ENCODE results near the gene TMEM270.

TMEM270 gene

DNA sequence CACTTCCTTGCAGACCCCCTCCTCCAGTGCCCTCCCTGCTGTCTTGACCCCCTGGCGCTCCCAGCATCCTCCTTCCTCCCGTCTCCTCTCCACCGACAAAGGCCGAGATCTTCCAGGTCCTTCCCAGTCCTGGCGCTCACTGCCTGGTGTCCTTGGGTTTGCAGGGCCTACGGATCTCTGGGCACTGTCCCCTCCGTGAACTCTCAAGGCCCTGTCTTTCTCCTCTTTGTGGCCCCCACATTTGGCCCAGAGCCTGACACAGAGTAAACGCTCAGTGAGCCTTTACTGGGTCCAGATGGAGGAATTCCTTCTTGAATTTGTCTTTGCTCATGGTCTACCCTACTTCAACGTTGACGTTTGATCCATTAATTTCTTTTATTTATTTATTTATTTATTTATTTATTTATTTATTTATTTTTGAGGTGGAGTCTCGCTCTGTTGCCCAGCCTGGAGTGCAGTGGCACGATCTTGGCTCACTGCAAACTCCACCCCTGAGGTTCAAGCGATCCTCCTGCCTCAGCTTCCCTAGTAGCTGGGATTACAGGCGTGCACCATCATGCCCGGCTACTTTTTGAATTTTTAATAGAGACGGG lies 29.7 kb downstream of the TMEM270 start:
- no peak for DNase-seq

DNA sequence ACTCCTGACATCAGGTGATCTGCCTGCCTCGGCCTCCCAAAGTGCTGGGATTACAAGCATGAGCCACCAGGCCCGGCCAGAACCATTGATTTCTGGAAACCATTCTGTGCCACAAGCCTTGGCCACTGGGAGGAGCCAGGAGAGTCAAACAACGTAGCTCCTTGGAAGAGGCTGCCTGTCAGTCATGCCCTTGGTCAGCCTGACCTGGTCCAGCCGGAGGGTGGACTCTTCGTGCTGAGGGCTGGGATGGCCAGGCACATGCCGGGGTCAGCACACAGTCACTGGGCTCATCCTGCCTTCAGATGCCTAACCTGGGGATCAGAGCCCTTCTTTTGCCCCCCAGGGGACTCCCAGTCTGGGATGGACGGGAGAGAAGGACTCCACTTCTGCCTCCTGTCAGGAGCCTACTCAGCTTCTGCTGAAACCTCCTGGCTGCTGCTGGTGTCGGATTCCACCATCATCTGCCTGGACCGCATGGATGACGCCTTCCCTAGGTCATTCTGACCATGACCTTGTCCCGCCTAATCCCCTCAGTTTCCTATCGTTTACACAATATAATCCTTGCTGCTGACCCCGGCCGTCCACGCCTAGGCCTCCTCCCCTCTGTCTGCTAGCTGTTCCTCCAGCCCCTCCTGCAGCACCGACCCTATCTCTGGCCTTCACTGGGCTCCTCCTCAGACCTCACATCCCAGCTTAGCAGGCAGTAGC lies 30.4 kb downstream of the TMEM270 start:
- no peak for DNase-seq

DNA sequence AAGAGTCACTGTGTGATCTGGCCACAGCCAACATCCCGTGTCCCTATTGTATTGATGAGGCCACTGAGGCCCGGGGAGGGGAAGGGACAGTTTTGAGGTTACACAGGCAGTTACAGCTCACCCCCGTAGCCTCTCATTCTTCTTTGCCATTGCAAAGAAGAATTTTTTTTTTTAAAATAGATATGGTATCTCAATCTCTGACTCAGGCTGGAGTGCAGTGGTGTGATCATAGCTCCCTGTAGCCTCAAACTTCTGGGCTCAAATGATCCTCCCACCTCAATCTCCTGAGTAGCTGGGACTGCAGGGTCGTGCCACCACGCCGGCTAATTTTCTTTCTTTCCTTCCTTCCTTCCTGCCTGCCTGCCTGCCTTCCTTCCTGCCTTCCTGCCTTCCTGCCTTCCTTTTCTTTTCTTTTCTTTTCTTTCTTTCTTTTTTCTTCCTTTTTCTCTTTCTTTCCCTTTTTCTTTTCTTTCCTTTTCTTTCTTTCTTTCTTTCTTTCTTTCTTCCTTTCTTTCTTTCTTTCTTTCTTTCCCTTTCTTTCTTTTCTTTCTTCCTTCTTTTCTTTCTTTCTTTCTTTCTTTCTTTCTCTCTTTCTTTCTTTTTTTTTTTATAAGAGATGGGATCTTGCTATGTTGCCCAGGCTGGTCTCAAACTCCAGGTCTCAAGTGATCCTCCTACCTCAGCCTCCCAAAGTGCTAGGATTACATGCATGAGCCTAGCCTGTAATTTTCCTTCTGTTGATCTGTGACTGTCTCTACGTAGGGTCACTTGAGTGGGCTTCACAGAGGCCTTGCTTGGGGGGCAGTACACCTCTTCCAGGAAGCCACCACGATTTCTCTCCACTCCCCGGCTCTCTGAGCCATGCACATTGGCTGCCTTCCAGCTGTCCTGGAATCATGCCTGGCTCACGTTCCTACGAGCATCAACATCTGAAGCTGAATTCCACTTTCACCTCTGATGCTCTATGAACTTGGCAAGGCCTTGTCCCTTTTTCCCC lies 31.3 kb downstream of the TMEM270 start:
- DNase-seq = no peak

DNA sequence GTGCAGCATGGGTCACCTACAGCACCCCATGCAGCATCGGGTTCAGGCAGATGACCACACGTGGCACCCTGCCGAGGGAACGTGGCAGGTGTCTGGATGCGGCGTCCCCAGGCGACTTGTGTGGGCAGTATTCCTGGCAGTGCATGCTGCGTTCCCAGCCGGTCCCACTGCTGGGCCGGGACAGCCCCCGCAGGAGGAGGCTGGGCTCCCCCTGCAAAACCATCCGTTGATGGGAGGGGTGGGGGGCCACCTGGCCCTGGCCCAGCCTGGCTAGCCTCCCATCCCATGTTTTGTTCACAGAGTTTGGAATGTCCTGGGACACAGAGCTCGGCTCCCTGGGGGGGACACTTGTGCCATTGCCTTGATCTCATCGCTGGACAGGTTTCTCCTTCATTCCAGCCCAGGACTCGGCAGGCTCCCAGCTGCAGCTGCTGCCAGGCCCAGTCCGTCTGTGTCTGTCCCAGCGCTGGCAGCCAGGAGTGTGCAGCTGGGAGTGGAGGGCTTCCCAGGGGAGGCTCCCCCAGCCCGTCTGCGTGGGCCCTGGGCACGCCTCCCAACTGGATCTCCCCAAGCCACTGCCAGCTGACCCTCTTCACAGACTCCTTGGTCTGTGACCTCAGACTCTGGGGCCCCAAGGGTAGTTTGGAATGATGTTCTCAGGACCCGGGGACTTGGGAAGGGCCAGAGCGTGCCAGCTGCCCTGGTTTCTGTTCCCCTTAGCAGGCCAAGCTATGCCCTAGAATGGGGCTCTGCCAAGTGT lies 32.6 kb downstream of the TMEM270 start:
- DNase-seq = no peak

GRCh38 chr7:73894166-73894565 lies 33.2 kb downstream of the TMEM270 start:
- no peak for DNase-seq

- DNase-seq = no peak
These were observed 34.0 kb downstream of the TMEM270 start for GRCh38 chr7:73894733-73895551.

DNA sequence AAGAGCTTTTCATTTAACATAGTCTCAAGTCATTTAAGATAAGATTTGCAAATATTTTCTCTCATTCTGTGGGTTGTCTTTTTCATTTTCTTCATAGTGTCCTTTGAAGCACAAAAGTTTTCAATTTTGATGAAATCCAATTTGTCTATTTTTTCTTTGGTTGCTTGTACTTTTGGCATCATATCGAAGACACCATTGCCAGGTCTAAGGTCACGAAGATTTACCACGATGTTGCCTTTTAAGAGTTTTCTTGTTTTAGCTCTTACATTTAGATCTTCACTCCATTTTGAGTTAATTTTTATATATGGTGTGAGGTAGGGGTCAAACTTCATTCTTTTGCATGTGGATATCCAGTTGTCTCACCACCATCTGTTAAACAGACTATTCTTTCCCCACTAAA lies 34.7 kb downstream of the TMEM270 start:
- DNase-seq = no peak

GRCh38 chr7:73896454-73896853 lies 35.5 kb downstream of the TMEM270 start:
- DNase-seq = no peak

- DNase-seq = no peak
These were observed 38.8 kb downstream of the TMEM270 start for GRCh38 chr7:73899731-73900142.

- no peak for DNase-seq
These were observed 39.3 kb downstream of the TMEM270 start for GRCh38 chr7:73900286-73900685.

DNA sequence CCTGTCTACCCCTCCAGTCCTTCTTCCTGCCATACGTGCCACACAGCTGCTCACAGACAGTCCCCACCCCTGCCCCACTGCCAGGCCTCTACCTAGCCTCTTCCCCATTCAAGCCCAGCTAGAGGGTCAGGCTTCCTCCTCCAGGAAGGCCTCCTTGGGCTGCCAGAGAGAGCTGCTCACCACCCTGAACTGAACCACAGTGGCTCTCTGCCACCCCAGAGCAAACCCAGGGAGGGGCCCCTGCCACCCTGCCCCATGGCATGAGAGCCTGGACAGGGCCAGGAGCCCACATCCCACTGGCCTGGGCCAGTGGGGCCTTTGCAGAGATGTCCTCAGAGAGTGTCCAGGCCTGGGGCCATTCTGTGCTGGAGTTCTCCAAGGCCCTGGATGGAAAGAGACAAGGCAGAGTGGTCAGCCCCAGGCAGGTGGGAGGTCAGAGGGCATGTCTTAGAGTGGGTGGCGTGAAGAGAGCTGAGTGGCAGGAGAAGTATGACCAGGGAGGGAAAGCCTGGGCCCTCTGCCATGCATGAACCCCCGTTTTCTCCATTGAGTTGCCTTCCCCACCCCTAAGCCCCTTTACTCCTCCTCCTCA lies 40.4 kb downstream of the TMEM270 start:
- no peak for DNase-seq

DNA sequence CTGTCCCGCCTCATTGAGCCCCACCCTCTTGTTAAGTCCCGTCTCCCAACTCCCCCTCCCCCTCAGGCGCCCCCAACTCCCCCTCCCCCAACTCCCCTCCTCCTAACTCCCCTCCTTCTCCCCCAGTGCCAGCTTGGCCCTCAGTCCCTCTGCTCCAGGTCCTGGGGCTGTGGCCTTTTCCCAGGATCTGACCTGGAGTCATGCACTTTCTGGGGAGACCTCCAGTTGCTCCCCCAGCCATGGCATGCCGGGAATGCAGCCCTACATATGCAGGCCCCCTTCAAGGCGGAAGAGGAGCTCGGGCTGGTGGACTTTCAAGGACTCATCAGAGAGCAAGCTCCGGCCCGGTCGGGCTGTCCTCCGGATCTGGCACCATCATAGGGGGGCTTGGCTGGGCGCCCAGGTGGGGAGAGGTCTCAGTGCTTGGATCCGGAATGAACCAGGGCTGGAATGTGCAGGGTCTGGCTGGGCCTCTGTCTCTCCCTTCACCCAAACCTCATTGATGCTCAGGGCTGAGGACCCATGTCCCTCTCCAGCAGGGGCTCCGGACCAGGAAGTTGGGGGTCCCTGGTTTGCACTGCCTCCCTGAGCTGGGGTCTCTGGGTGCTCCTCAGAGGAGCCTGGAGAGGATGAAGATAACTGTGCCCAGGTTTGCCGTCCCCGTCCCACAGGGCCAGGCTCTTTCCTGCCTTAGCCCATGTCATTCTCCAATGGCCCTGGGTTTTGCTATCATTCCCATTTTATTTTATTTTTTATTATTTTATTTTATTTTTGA lies 41.1 kb downstream of the TMEM270 start:
- no peak for DNase-seq

GRCh38 chr7:73903321-73904218 lies 42.6 kb downstream of the TMEM270 start:
- DNase-seq = no peak

DNA sequence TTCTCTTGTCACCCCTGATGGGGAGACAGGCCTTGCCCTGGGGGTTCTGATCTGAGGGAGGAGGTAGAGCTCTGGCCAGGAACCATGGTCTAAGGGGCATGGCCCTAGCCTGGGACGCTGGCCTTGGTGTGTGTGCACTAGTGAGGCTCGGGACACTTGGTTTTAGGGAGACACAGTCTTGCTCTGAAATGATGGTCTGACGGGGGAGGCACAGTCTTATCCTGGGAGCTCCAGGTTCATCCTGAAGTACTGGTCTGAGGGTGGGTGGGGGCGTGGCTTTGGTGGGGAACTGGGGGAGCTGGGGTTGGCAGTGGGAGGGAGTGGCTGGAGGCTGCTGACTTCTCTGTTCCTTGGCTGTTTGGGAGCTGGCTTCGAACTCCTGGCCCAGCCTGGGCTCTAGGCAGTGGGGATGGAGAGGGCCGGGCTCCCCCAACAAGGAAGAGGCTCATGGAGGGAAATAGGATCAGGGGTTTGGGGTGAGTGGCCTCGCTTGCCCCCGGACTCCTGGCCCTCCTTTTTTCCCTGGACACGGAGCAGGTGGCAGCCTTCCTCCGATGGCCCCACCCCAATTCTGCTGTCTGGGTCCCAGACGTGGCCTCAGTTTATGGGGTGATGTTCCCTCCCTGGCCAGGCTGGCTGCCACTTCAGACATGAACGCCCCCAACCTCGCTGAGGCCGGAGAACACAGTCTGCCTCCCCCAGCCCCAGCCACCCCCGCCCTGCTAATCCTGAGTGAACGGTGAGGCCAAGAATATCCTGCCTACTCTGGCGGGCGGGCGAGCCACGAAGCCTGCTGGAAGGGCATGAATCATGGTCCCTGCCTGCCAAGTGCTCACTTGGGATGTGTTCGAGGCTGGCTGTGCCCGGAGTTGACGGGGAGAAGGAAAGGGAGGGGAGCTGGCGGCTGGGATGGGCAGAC lies 43.5 kb downstream of the TMEM270 start:
- no peak for DNase-seq

DNA sequence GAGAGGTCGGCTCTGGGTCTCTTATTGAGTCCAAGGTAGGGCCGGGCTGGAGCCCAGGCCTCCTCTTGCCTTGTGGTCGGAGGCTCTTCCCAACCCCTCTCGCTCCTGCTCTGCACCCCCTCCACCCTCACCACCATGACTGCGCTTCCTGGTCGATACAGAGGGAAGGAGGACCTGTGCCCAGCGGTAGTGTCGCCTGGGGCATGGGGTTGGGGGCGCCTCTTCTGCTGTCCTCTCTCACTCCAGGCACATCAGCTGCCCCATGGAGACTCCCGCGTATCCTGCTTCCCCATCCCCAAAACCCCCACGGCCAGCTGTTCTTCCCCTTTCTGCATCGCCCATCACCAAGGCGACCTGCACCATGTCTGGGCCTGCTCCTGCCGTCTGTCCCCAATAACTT lies 44.4 kb downstream of the TMEM270 start:
- DNase-seq = no peak

DNA sequence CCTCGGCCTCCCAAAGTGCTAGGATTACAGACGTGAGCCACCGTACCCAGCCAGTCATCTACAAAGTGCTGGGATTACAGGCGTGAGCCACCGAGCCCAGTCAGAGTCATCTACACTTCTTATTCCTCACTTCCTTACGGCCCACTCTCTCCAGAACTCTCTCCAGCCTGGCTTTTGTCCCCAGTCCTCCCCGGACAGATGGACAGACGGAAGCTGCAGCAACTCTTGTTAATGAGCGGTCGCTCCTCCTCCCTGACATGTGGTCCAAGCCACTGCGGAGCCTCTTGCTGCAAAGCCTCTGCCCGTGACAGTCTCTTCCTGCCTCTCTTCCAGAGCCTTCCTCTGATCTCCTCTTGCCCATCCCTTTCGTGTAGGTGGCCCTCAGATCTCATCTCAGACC lies 45.9 kb downstream of the TMEM270 start:
- no peak for DNase-seq

GRCh38 chr7:73907554-73908122 lies 46.7 kb downstream of the TMEM270 start:
- no peak for DNase-seq

GRCh38 chr7:73908123-73908611 lies 47.2 kb downstream of the TMEM270 start:
- DNase-seq = no peak

Measured in central memory CD4-positive, alpha-beta T cell (primary cell).